Neural cell (in vitro differentiated cells): Measurements from ENCODE around the gene TMEM253. TPM values are rescaled to one million over a fixed set of nuclear protein-coding genes. Genes with fewer than 3 reads are reported as not detected.

Experiments
- H2AFZ ChIP-seq: fragments of 200-600, 300-800 bp; sonication (generic), shearing (Covaris generic); 2 replicates; pipeline ENCODE4 v1.6.0; 2014; ENCODE audit warnings: low read depth, mild to moderate bottlenecking, antibody characterized with exemption, low read length, moderate library complexity
- H3F3A ChIP-seq: fragments of 200-600 bp; shearing (Covaris generic); 2 replicates; pipeline ENCODE4 v1.6.1; 2016; ENCODE audit warnings: mild to moderate bottlenecking, moderate library complexity, mixed read lengths, antibody characterized with exemption, low read length; ENCODE audit not compliant: insufficient read depth, poor library complexity, severe bottlenecking
- H3K27ac ChIP-seq: fragments of 200-600, 300-800 bp; sonication (generic), shearing (Covaris generic); 2 replicates; pipeline ENCODE4 v1.5.1; 2014; ENCODE audit warnings: mild to moderate bottlenecking, low read length, moderate library complexity
- H3K27me3 ChIP-seq: fragments of 300-800, 200-600 bp; sonication (generic), shearing (Covaris generic); 2 replicates; pipeline ENCODE4 v1.6.0; 2014; ENCODE audit warnings: mild to moderate bottlenecking, low read depth, low read length, moderate library complexity; ENCODE audit not compliant: insufficient read depth
- H3K36me3 ChIP-seq: fragments of 300-800, 200-600 bp; sonication (generic), shearing (Covaris generic); 2 replicates; pipeline ENCODE4 v1.5.1; 2014; ENCODE audit warnings: mild to moderate bottlenecking, antibody characterized with exemption, low read length, moderate library complexity; ENCODE audit not compliant: insufficient read depth
- H3K4me2 ChIP-seq: fragments of 300-800, 200-600 bp; sonication (generic), shearing (Covaris generic); 2 replicates; pipeline ENCODE4 v1.6.0; 2014; ENCODE audit warnings: mild to moderate bottlenecking, low read length
- H3K4me3 ChIP-seq: fragments of 300-800, 200-600 bp; sonication (generic), shearing (Covaris generic); 2 replicates; pipeline ENCODE4 v1.5.1; 2014; ENCODE audit warnings: mild to moderate bottlenecking, low read length, moderate library complexity
- H3K79me2 ChIP-seq: fragments of 200-600 bp; shearing (Covaris generic); replicated peaks from 2 replicates; pipeline ENCODE4 v1.6.0; 2014; ENCODE audit warnings: mild to moderate bottlenecking, low read length, moderate library complexity; ENCODE audit not compliant: insufficient read depth
- H3K9ac ChIP-seq: fragments of 300-800, 200-600 bp; sonication (generic), shearing (Covaris generic); 2 replicates; pipeline ENCODE4 v1.6.1; 2016; ENCODE audit warnings: mild to moderate bottlenecking, low read length, mixed read lengths
- H3K9me2 ChIP-seq: fragments of 200-600 bp; shearing (Covaris generic); 2 replicates; pipeline ENCODE4 v1.6.1; 2016; ENCODE audit warnings: mild to moderate bottlenecking, low read length, mixed read lengths; ENCODE audit not compliant: insufficient read depth
- H3K9me3 ChIP-seq: fragments of 200-600, 300-800 bp; sonication (generic), shearing (Covaris generic); 2 replicates; pipeline ENCODE4 v1.6.1; 2016; ENCODE audit warnings: mild to moderate bottlenecking, mixed run types, low read length, moderate library complexity, mixed read lengths
- H4K20me1 ChIP-seq: fragments of 200-600 bp; shearing (Covaris generic); 2 replicates; pipeline ENCODE4 v1.6.1; 2016; ENCODE audit warnings: mild to moderate bottlenecking, mixed run types; ENCODE audit not compliant: insufficient read depth
- CTCF ChIP-seq: fragments of 450-650 bp; IDR thresholded peaks from 2 replicates; pipeline ENCODE4 v1.5.1; 2014; ENCODE audit warnings: antibody characterized with exemption, mild to moderate bottlenecking, moderate library complexity; ENCODE audit not compliant: poor library complexity, severe bottlenecking
- EP300 ChIP-seq: fragments of 450-650 bp; conservative IDR thresholded peaks from 2 replicates; pipeline ENCODE4 v1.6.1; 2014; ENCODE audit warnings: antibody characterized with exemption, mild to moderate bottlenecking, moderate library complexity; ENCODE audit not compliant: poor library complexity, severe bottlenecking
- EZH2 ChIP-seq: fragments of 200-600, 300-800 bp; shearing (Covaris generic), sonication (generic); IDR thresholded peaks from 2 replicates; pipeline ENCODE4 v1.6.1; 2014; ENCODE audit warnings: antibody characterized with exemption, low read length, borderline replicate concordance, mild to moderate bottlenecking; ENCODE audit not compliant: insufficient read depth, poor library complexity, severe bottlenecking
- MXI1 ChIP-seq: fragments of 450-650 bp; conservative IDR thresholded peaks from 2 replicates; pipeline ENCODE4 v1.6.1; 2014; ENCODE audit warnings: antibody characterized with exemption, mild to moderate bottlenecking; ENCODE audit not compliant: poor library complexity, severe bottlenecking
- POLR2AphosphoS5 ChIP-seq: IDR thresholded peaks from 2 replicates; pipeline ENCODE4 v1.6.1; 2012
- RAD21 ChIP-seq: fragments of 450-650 bp; conservative IDR thresholded peaks from 2 replicates; pipeline ENCODE4 v1.6.1; 2014; ENCODE audit warnings: antibody characterized with exemption, mild to moderate bottlenecking, moderate library complexity
- REST ChIP-seq: IDR thresholded peaks from 2 replicates; pipeline ENCODE4 v1.6.1; 2012; ENCODE audit warnings: borderline replicate concordance
- SMC3 ChIP-seq: fragments of 450-650 bp; conservative IDR thresholded peaks from 2 replicates; pipeline ENCODE4 v1.6.1; 2014; ENCODE audit warnings: antibody characterized with exemption, mild to moderate bottlenecking, moderate library complexity; ENCODE audit not compliant: poor library complexity
- TAF1 ChIP-seq: IDR thresholded peaks from 2 replicates; pipeline ENCODE4 v1.6.1; 2012; ENCODE audit warnings: low read depth
- polyA plus RNA-seq: library from polyadenylated mRNA; depleted of rRNA; stranded (reverse); fragments of >200 nt; gene quantifications from 2 replicates; pipeline ENCODE4 v1.2.3, GENCODE V29; 2014

Gene TMEM253
- polyA plus RNA-seq, 1 donor from 2014 or later, result 0.26 TPM

GRCh38 chr14:21073921-21074320, 26.9 kb upstream of the TMEM253 start:
- H3K36me3 ChIP-seq, result peaks cover 5% of the 10 kb centered on the region
- peaks cover 7% of the 10 kb centered on the region for H3K79me2 ChIP-seq
- H4K20me1 ChIP-seq, result no peaks in the 10 kb centered on the region
- H3K27me3 ChIP-seq, result no peaks in the 10 kb centered on the region
- no peak overlapping the region for H3K4me2 ChIP-seq
- no peak overlapping the region for H3K27ac ChIP-seq
- TF ChIP-seq SMC3 (no peak), RAD21 (no peak), EZH2 (no peak), MXI1 (no peak), EP300 (no peak), TAF1 (no peak), CTCF (no peak), POLR2AphosphoS5 (no peak)
- no peak overlapping the region for H2AFZ ChIP-seq
- H3K9ac ChIP-seq, result no peak overlapping the region
- no peaks in the 10 kb centered on the region for H3F3A ChIP-seq
- no peaks in the 10 kb centered on the region for H3K9me3 ChIP-seq
- H3K4me3 ChIP-seq, result no peak overlapping the region
- no peaks in the 10 kb centered on the region for H3K9me2 ChIP-seq

GRCh38 chr14:21074398-21075272, 26.2 kb upstream of the TMEM253 start:
- no peak overlapping the region for H3K27ac ChIP-seq
- H3K9me2 ChIP-seq, result no peaks in the 10 kb centered on the region
- H3K27me3 ChIP-seq, result no peaks in the 10 kb centered on the region
- H3K9me3 ChIP-seq, result no peaks in the 10 kb centered on the region
- no peak overlapping the region for H3K4me2 ChIP-seq
- no peak for TF ChIP-seq CTCF
- no peak for TF ChIP-seq POLR2AphosphoS5
- TF ChIP-seq EP300, result no peak
- TF ChIP-seq TAF1, result no peak
- no peak for TF ChIP-seq SMC3
- no peak for TF ChIP-seq REST
- TF ChIP-seq MXI1, result no peak
- no peak for TF ChIP-seq EZH2
- TF ChIP-seq RAD21, result no peak
- no peaks in the 10 kb centered on the region for H4K20me1 ChIP-seq
- no peak overlapping the region for H3K4me3 ChIP-seq
- H2AFZ ChIP-seq, result no peak overlapping the region
- H3K36me3 ChIP-seq, result peaks cover 5% of the 10 kb centered on the region
- no peak overlapping the region for H3K9ac ChIP-seq
- H3F3A ChIP-seq, result no peaks in the 10 kb centered on the region
- peaks cover 7% of the 10 kb centered on the region for H3K79me2 ChIP-seq
